GM18508 (cell line): Measurements from ENCODE around the gene IZUMO2.
"Not testable (repeated sequence)": the region's sequence is repeated elsewhere in the genome, so short reads cannot be mapped to it uniquely, and the experiment has no call there.

Experiments
- ATAC-seq: cut with Tn5 transposase; IDR thresholded peaks from one replicate; pipeline ENCODE4 v1.9.1; 2021; ENCODE audit warnings: moderate number of reproducible peaks; ENCODE audit not compliant: insufficient read depth, unreplicated experiment

Gene IZUMO2

GRCh38 chr19:50140118-50140845 lies 22.8 kb downstream of the IZUMO2 start:
- ATAC-seq = not testable (repeated sequence)

- not testable (repeated sequence) for ATAC-seq
These were observed 26.3 kb downstream of the IZUMO2 start for GRCh38 chr19:50136603-50137365.

- not testable (repeated sequence) for ATAC-seq
These were observed 27.1 kb downstream of the IZUMO2 start for GRCh38 chr19:50135856-50136602.

DNA sequence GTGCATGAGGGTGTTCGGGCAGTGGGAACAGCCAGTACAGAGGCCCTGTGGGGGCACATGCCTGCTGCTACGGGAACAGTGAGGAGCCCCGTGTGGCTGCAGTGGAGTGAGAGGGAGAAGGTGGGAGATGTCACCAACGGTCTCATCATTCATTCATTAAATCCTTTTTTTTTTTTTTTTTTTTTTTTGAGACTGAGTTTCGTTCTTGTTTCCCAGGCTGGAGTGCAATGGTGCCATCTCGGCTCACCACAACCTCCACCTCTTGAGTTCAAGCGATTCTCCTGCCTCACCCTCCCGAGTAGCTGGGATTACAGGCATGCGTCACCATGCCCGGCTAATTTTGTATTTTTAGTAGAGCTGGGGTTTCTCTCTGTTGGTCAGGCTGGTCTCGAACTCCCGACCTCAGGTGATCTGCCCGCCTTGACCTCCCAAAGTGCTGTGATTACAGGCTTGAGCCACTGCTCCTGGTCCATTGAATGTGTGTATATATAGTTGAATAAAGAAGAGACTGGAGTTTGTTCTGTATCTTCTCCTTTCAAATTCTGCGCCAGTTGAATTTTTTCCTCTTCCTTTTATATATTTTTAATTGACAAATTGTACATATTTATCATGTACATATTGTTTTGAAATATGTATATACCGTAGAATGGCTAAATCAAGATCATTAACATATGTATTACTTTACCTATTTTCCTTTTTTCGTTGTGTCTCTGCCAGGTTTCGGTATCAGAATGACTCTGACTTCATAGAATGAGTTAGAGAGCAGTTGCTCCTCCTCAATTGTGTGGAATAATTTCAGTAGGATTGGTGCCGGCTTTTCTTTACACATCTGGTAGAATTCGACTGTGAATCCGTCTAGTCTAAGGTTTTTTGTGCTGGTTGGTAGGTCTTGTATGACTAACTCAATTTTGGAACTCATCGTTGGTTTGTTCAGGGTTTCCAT lies 28.0 kb downstream of the IZUMO2 start:
- not testable (repeated sequence) for ATAC-seq

- not testable (repeated sequence) for ATAC-seq
These were observed 29.3 kb downstream of the IZUMO2 start for GRCh38 chr19:50133518-50134492.

DNA sequence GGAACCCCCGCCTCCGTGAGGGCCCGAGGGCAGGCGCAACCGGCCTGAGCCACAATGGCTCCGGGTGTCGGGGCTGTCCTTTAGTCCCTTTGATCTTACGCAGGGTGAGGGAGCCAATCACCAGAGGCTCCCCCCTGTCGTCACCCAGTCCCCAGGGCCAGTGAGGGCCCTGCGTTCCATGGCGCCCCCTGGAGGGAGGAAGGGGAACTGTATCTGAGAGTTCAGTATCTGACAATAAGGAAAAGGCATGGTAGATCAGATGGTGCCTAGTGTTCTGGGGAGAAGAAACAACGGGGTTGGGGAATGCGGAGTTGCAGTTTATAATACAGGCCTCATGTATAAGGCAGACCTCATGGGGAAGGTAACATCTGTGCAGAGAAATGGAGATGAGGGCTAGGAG lies 59.1 kb downstream of the IZUMO2 start:
- not testable (repeated sequence) for ATAC-seq

DNA sequence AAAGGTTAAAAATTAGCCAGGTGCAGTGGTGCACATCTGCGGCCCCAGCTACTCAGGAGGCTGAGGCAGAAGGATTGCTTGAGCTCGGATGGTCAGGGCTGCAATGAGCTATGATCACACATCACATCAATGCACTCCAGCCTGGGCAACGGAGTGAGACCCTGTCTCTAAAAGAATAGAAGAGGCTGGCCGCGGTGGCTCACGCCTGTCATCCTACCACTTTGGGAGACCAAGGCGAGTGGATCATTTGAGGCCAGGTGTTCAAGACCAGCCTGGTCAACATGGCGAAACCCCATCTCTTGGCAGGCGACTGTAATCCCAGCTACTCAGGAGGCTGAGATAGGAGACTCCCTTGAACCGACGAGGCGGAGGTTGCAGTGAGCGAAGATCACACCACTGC lies 59.7 kb downstream of the IZUMO2 start:
- not testable (repeated sequence) for ATAC-seq
